CD4-positive, alpha-beta T cell treated with Interleukin-21 for 1 hour (primary cell): ENCODE data around the gene PRAC1.

Source experiments
- DNase-seq: peaks from one replicate; pipeline ENCODE4 v3.0.0-alpha.2; 2020

The PRAC1 gene

GRCh38 chr17:48722201-48722907 is at the start of gene PRAC1:
Gene PRAC1, minus strand, starts transcription at chr17:48722518. Its CDS starts 126 bp downstream, at chr17:48722392.
- DNase-seq: no peak

- DNase-seq: no peak
These were observed 48.6 kb upstream of the PRAC1 start for GRCh38 chr17:48770954-48771353.

GRCh38 chr17:48769009-48769675 is 46.8 kb upstream of the PRAC1 start:
- DNase-seq: no peak

GRCh38 chr17:48767263-48767774 is 45.0 kb upstream of the PRAC1 start:
- no peak for DNase-seq

- DNase-seq: no peak
These were observed 38.8 kb upstream of the PRAC1 start for GRCh38 chr17:48761114-48761513.

GRCh38 chr17:48760411-48760810 is 38.1 kb upstream of the PRAC1 start:
- no peak for DNase-seq

GRCh38 chr17:48759288-48759687 is 37.0 kb upstream of the PRAC1 start:
- DNase-seq: no peak

- no peak for DNase-seq
These were observed 35.2 kb upstream of the PRAC1 start for GRCh38 chr17:48757524-48757961.

GRCh38 chr17:48756830-48757251 is 34.5 kb upstream of the PRAC1 start:
- no peak for DNase-seq

GRCh38 chr17:48755356-48755755 is 33.0 kb upstream of the PRAC1 start:
- DNase-seq: no peak

- DNase-seq: no peak
These were observed 32.4 kb upstream of the PRAC1 start for GRCh38 chr17:48754500-48755261.

- DNase-seq: no peak
These were observed 31.6 kb upstream of the PRAC1 start for GRCh38 chr17:48753794-48754499.

GRCh38 chr17:48752399-48753288 is 30.3 kb upstream of the PRAC1 start:
- no peak for DNase-seq

- DNase-seq: no peak
These were observed 29.5 kb upstream of the PRAC1 start for GRCh38 chr17:48751733-48752398.

- DNase-seq: no peak
These were observed 28.9 kb upstream of the PRAC1 start for GRCh38 chr17:48751172-48751571.

- DNase-seq: no peak
These were observed 27.6 kb upstream of the PRAC1 start for GRCh38 chr17:48749621-48750553.

- no peak for DNase-seq
These were observed 26.6 kb upstream of the PRAC1 start for GRCh38 chr17:48748718-48749566.

- no peak for DNase-seq
These were observed 25.4 kb upstream of the PRAC1 start for GRCh38 chr17:48747445-48748363.
